GM12878 (cell line): ENCODE data around the gene SECTM1. TPM values are rescaled to one million over a fixed set of nuclear protein-coding genes. Genes with fewer than 3 reads are reported as not detected.
A peak's percentile ranks its signal among the peaks of the same experiment; 100 is the strongest.

Experiments used
- ATAC-seq: fragments of 200-7000 bp; cut with Tn5 transposase; 3 replicates; pipeline ENCODE4 v1.9.1; 2020; ENCODE audit warnings: mild to moderate bottlenecking, moderate library complexity
- BruUV-seq: library from RNA; stranded (reverse); fragments of 400-500 nt; replicated peaks from 2 replicates; lab custom pipeline; 2021; lab: Mats Ljungman, UMichigan
- CTCF ChIA-PET: fragments of 300-600 bp; sonication (Branson Sonifier 250); formaldehyde crosslinking; extraction: SDS; loops from one replicate; lab custom pipeline; 2021; ENCODE audit warnings: inconsistent platforms; lab: Yijun Ruan, JAX
- POLR2A ChIA-PET: fragments of 350-600 bp; formaldehyde crosslinking; extraction: SDS; loops from one replicate; lab custom pipeline; 2021; ENCODE audit warnings: inconsistent platforms; lab: Charles Lee
- RAD21 ChIA-PET: fragments of 300-600 bp; sonication (Branson Sonifier 250); formaldehyde crosslinking; loops from one replicate; lab custom pipeline; 2023; ENCODE audit warnings: antibody characterized with exemption; ENCODE audit not compliant: unreplicated experiment; lab: Charles Lee
- SMC1A ChIA-PET: fragments of 300-600 bp; sonication (Branson Sonifier 250); formaldehyde crosslinking; loops from one replicate; lab custom pipeline; 2023; ENCODE audit not compliant: unreplicated experiment, uncharacterized antibody; lab: Charles Lee
- DNase-seq: peaks from one replicate; pipeline ENCODE4 v3.0.0-alpha.2; 2011; ENCODE audit warnings: low read depth, low spot score
- FAIRE-seq: peaks from 3 replicates; lab custom pipeline; 2011; peaks lifted over from hg19 to GRCh38; lab: Jason Lieb, UNC
- H2AFZ ChIP-seq: 2 replicates; pipeline ENCODE4 v1.6.0; 2011; ENCODE audit warnings: low read depth, low read length, control low read depth; ENCODE audit not compliant: control insufficient read depth
- H3K27ac ChIP-seq: 2 replicates; pipeline ENCODE4 v1.5.1; 2011; ENCODE audit warnings: control low read depth; ENCODE audit not compliant: control insufficient read depth, insufficient read depth
- H3K27me3 ChIP-seq, 2 experiments: replicated peaks in 1 of 2; 2 replicates each; pipeline versions ENCODE4 v1.6.0 to v1.6.1; 2011; ENCODE audit warnings: low read length in 1 of 2; ENCODE audit not compliant: control insufficient read depth in 2 of 2, insufficient read depth in 2 of 2
- H3K36me3 ChIP-seq, 2 experiments: 2 replicates each; pipeline ENCODE4 v1.5.1; 2011; ENCODE audit warnings: low read length in 1 of 2; ENCODE audit not compliant: control insufficient read depth in 2 of 2, insufficient read depth in 2 of 2
- H3K4me1 ChIP-seq: 2 replicates; pipeline ENCODE4 v1.6.1; 2011; ENCODE audit warnings: mild to moderate bottlenecking, low read length, moderate library complexity, mixed read lengths; ENCODE audit not compliant: control insufficient read depth, insufficient read depth
- H3K4me2 ChIP-seq: 2 replicates; pipeline ENCODE4 v1.6.0; 2011; ENCODE audit warnings: control low read depth; ENCODE audit not compliant: control insufficient read depth, insufficient read depth
- H3K4me3 ChIP-seq: fragments of 200-600 bp; sonication (generic); 2 replicates; pipeline ENCODE4 v1.5.1; 2016
- H3K79me2 ChIP-seq: 2 replicates; pipeline ENCODE4 v1.6.0; 2011; ENCODE audit warnings: low read length; ENCODE audit not compliant: control insufficient read depth, insufficient read depth
- H3K9ac ChIP-seq: 2 replicates; pipeline ENCODE4 v1.8.0; 2011; ENCODE audit warnings: low read length, control low read depth, mixed read lengths; ENCODE audit not compliant: control insufficient read depth, insufficient read depth
- H3K9me3 ChIP-seq: replicated peaks from 3 replicates; pipeline ENCODE4 v1.5.1; 2011; ENCODE audit warnings: mild to moderate bottlenecking, low read length; ENCODE audit not compliant: control insufficient read depth, insufficient read depth
- H4K20me1 ChIP-seq: 2 replicates; pipeline ENCODE4 v1.6.0; 2011; ENCODE audit not compliant: control insufficient read depth, insufficient read depth
- EED ChIP-seq: sonication (generic); IDR thresholded peaks from 2 replicates; pipeline ENCODE4 v1.6.1; 2016; ENCODE audit warnings: antibody characterized with exemption, low read depth
- ELK1 ChIP-seq: IDR thresholded peaks from 2 replicates; pipeline ENCODE4 v1.6.1; 2012; ENCODE audit warnings: low read depth, low read length, improper control_type of control experiment
- FOS ChIP-seq: IDR thresholded peaks from 3 replicates; pipeline ENCODE4 v1.6.1; 2011; ENCODE audit warnings: borderline replicate concordance; ENCODE audit not compliant: insufficient read length; ENCODE audit errors: extremely low read depth
- IRF4 ChIP-seq: IDR thresholded peaks from 2 replicates; pipeline ENCODE4 v1.6.1; 2011; ENCODE audit warnings: low read depth, low read length
- POLR2AphosphoS5 ChIP-seq: IDR thresholded peaks from 2 replicates; pipeline ENCODE4 v1.6.1; 2011; ENCODE audit warnings: mild to moderate bottlenecking, low read length, inconsistent platforms
- SREBF2 ChIP-seq: IDR thresholded peaks from 2 replicates; pipeline ENCODE4 v1.6.1; 2012; ENCODE audit warnings: mild to moderate bottlenecking, low read length
- STAT3 ChIP-seq: IDR thresholded peaks from 2 replicates; pipeline ENCODE4 v1.6.1; 2011; ENCODE audit warnings: low read depth, low read length, improper control_type of control experiment
- ZBTB11 ChIP-seq: fragments of 450-650 bp; formaldehyde crosslinking; IDR thresholded peaks from 2 replicates; pipeline ENCODE4 v1.5.0; 2022; ENCODE audit warnings: mild to moderate bottlenecking, missing genetic modification characterization
- WGBS: methylation state at CpG from one replicate; pipeline ENCODE4 v1.1.6; 2016; ENCODE audit warnings: low lambda C conversion rate; ENCODE audit not compliant: insufficient replicate concordance, insufficient coverage; ENCODE audit errors: missing lambda C conversion rate; 5-methylcytosine and 5-hydroxymethylcytosine counted together
- in situ Hi-C: fragments of 300-500 bp; cut with MboI; formaldehyde crosslinking; loops from 9 replicates; pipeline ENCODE4 v1.14.3; 2018; ENCODE audit warnings: mixed read lengths
- intact Hi-C: fragments of 100-400 bp; cut with micrococcal nuclease; formaldehyde crosslinking; loops from one replicate; pipeline ENCODE4 v1.14.2; 2022; ENCODE audit not compliant: unreplicated experiment
- polyA plus RNA-seq, 11 experiments: library from polyadenylated mRNA; depleted of rRNA in 4 of 11; unstranded in 6 of 11; stranded (reverse) in 5 of 11; fragments of >200 nt; fragmentation: Nextera tagmentation in 4 of 11; fragmentation: Illumina TruSeq in 1 of 11; extraction: Ambion mirVana in 4 of 11; extraction: Trizol in 1 of 11; gene quantifications; 1 replicate in 1 of 11; 2 replicates in 10 of 11; pipeline versions ENCODE4 v1.2.1 to v1.2.3, GENCODE V29; 2011 to 2016; ENCODE audit warnings: inconsistent platforms in 2 of 11, missing spikeins in 2 of 11, low read depth in 1 of 11
- total RNA-seq, 4 experiments: library from RNA; depleted of rRNA in 3 of 4; stranded (reverse); fragments of >200 nt in 3 of 4; fragmentation: Illumina TruSeq in 1 of 4; extraction: Trizol in 1 of 4; gene quantifications; 2 replicates each; pipeline versions ENCODE4 v1.2.1 to v1.2.3, GENCODE V29; 2013 to 2021
- TF ChIP-seq, protein P1 (sequence below): fragments of 450-650 bp; IDR thresholded peaks from 2 replicates; pipeline ENCODE4 v1.6.1; 2018; ENCODE audit warnings: mild to moderate bottlenecking, low read depth, moderate library complexity; ENCODE audit not compliant: partially characterized antibody

The SECTM1 gene
- total and polyA plus RNA-seq, 10 of the 15 experiments (the other 5 are each of a cell fraction or from before 2014, with no cell fraction given): 0.10 to 0.13 (median 0.12) TPM; not detected in 7

GRCh38 chr17:82275326-82275725 is 58.2 kb downstream of the SECTM1 start:
- BruUV-seq: no TSS peak
- H3K9me3 ChIP-seq: no peaks in the 10 kb centered on the region
- POLR2A ChIA-PET: interaction anchor here (0.6 to 3.6 kb wide), 6 partner anchors 8 to 208 kb away, joined by 3 to 20 read pairs (median 8); no protein-coding TSS in a partner anchor
- H2AFZ ChIP-seq: no peak overlapping the region
- peaks cover 5 to 7% of the 10 kb centered on the region in 2 experiments; a peak in 3 of 4 replicates for H3K36me3 ChIP-seq
- H3K4me2 ChIP-seq: no peak overlapping the region
- H3K9ac ChIP-seq: no peak overlapping the region
- DNase-seq (no peak), ATAC-seq (peak; percentile 10), FAIRE-seq (no peak)
- SMC1A ChIA-PET: interaction anchor here (1.1 to 2.2 kb wide), 2 partner anchors 10 to 23 kb away, joined by 3 to 9 read pairs; no protein-coding TSS in a partner anchor
- H3K27ac ChIP-seq: no peak overlapping the region
- CTCF ChIA-PET: interaction anchor here (0.7 to 1.6 kb wide), 5 partner anchors 9 to 47 kb away, joined by 3 to 4 read pairs (median 4); no protein-coding TSS in a partner anchor
- RAD21 ChIA-PET: no interaction called here
- intact Hi-C loops: no loop called here
- 49% methylated on average over 14 of the region's 14 CpGs for WGBS
- H3K27me3 ChIP-seq: no peaks in the 10 kb centered on the region
- H3K79me2 ChIP-seq: peaks cover 30% of the 10 kb centered on the region
- in situ Hi-C loops: no loop called here
- no peak overlapping the region for H3K4me3 ChIP-seq
- TF ChIP-seq SREBF2 (no peak), FOS (no peak), POLR2AphosphoS5 (no peak), ZBTB11 (no peak), IRF4 (no peak), EED (no peak), ELK1 (no peak), STAT3 (no peak)
- TF ChIP-seq, protein P1, sequence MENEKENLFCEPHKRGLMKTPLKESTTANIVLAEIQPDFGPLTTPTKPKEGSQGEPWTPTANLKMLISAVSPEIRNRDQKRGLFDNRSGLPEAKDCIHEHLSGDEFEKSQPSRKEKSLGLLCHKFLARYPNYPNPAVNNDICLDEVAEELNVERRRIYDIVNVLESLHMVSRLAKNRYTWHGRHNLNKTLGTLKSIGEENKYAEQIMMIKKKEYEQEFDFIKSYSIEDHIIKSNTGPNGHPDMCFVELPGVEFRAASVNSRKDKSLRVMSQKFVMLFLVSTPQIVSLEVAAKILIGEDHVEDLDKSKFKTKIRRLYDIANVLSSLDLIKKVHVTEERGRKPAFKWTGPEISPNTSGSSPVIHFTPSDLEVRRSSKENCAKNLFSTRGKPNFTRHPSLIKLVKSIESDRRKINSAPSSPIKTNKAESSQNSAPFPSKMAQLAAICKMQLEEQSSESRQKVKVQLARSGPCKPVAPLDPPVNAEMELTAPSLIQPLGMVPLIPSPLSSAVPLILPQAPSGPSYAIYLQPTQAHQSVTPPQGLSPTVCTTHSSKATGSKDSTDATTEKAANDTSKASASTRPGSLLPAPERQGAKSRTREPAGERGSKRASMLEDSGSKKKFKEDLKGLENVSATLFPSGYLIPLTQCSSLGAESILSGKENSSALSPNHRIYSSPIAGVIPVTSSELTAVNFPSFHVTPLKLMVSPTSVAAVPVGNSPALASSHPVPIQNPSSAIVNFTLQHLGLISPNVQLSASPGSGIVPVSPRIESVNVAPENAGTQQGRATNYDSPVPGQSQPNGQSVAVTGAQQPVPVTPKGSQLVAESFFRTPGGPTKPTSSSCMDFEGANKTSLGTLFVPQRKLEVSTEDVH: no peak
- H3K4me1 ChIP-seq: peaks cover 3% of the 10 kb centered on the region
- H4K20me1 ChIP-seq: peaks cover 9% of the 10 kb centered on the region; the same call in 1 of the 2 replicates
